Thoracic aorta (tissue), 2 donors: ENCODE measurements around the gene IPO11. TPM values are rescaled to one million over a fixed set of nuclear protein-coding genes. Genes with fewer than 3 reads are reported as not detected.

Experiments used
- ATAC-seq: fragments of 150-250 bp; one replicate; pipeline ENCODE4 v1.8.0; 2017; ENCODE audit warnings: low read depth; ENCODE audit not compliant: insufficient number of reproducible peaks, low FRiP score
- DNase-seq: peaks from one replicate; pipeline ENCODE4 v3.0.0-alpha.2; 2020; ENCODE audit warnings: low spot score
- H3K27ac ChIP-seq, 2 donors: fragments of 200-600 bp; sonication (generic); 1 replicate in 1 of 2; 2 replicates in 1 of 2; pipeline ENCODE4 v1.5.1; 2016; ENCODE audit warnings: mild to moderate bottlenecking in 2 of 2, moderate library complexity in 2 of 2
- H3K27me3 ChIP-seq: fragments of 200-600 bp; sonication (generic); replicated peaks from 2 replicates; pipeline ENCODE4 v1.6.0; 2016; ENCODE audit warnings: mild to moderate bottlenecking; ENCODE audit not compliant: insufficient read depth
- H3K36me3 ChIP-seq: fragments of 200-600 bp; sonication (generic); one replicate; pipeline ENCODE4 v1.5.1; 2016
- H3K4me1 ChIP-seq, 2 donors: fragments of 200-600 bp; sonication (generic); 1 replicate in 1 of 2; 2 replicates in 1 of 2; pipeline versions ENCODE4 v1.5.1 to v1.6.0; 2016; ENCODE audit warnings: low read depth in 2 of 2, mild to moderate bottlenecking in 1 of 2; ENCODE audit not compliant: control insufficient read depth in 1 of 2
- H3K4me3 ChIP-seq: fragments of 200-600 bp; sonication (generic); 2 replicates; pipeline ENCODE4 v1.5.1; 2016; ENCODE audit warnings: mild to moderate bottlenecking
- H3K9me3 ChIP-seq: fragments of 200-600 bp; sonication (generic); 2 replicates; pipeline ENCODE4 v1.5.1; 2016
- CTCF ChIP-seq: fragments of 200-600 bp; sonication (generic); IDR thresholded peaks from one replicate; pipeline ENCODE4 v1.5.1; 2019; ENCODE audit warnings: antibody characterized with exemption
- total RNA-seq, 2 donors: library from RNA; depleted of rRNA; stranded (reverse); fragments of >200 nt; gene quantifications; one replicate each; pipeline versions ENCODE4 v1.1.0 to v1.2.3, GENCODE V29; 2016

IPO11 gene
- total RNA-seq, 2 donors from 2014 or later = 10.7 to 16.5 TPM

GRCh38 chr5:62614355-62614754, 201.8 kb downstream of the IPO11 start:
- ATAC-seq (no peak), DNase-seq (no peak)
- Histone ChIP-seq H3K27me3 (no peaks in the 10 kb centered on the region), H3K9me3 (no peaks in the 10 kb centered on the region), H3K4me1 (no peaks in the 10 kb centered on the region), H3K4me3 (no peak overlapping the region), H3K36me3 (no peaks in the 10 kb centered on the region), H3K27ac (no peak overlapping the region)
- no peak for TF ChIP-seq CTCF

- ATAC-seq (no peak), DNase-seq (no peak)
- no peak overlapping the region for H3K27ac ChIP-seq
- no peaks in the 10 kb centered on the region for H3K4me1 ChIP-seq
- no peak overlapping the region for H3K4me3 ChIP-seq
- H3K36me3 ChIP-seq = no peaks in the 10 kb centered on the region
- H3K27me3 ChIP-seq = no peaks in the 10 kb centered on the region
- no peak for TF ChIP-seq CTCF
- no peaks in the 10 kb centered on the region for H3K9me3 ChIP-seq
Observed at GRCh38 chr5:62616615-62617277, 204.2 kb downstream of the IPO11 start.

GRCh38 chr5:62617943-62618342, 205.4 kb downstream of the IPO11 start:
- no peaks in the 10 kb centered on the region for H3K4me1 ChIP-seq
- no peak for TF ChIP-seq CTCF
- ATAC-seq = no peak
- H3K9me3 ChIP-seq = no peaks in the 10 kb centered on the region
- DNase-seq = no peak
- H3K4me3 ChIP-seq = no peak overlapping the region
- no peaks in the 10 kb centered on the region for H3K36me3 ChIP-seq
- H3K27ac ChIP-seq = no peak overlapping the region
- no peaks in the 10 kb centered on the region for H3K27me3 ChIP-seq

GRCh38 chr5:62620761-62621160, 208.2 kb downstream of the IPO11 start:
- Histone ChIP-seq H3K4me3 (no peak overlapping the region), H3K27me3 (no peaks in the 10 kb centered on the region), H3K9me3 (no peaks in the 10 kb centered on the region), H3K36me3 (no peaks in the 10 kb centered on the region), H3K27ac (no peak overlapping the region), H3K4me1 (no peaks in the 10 kb centered on the region)
- no peak for ATAC-seq
- no peak for DNase-seq
- no peak for TF ChIP-seq CTCF

- no peak for ATAC-seq
- H3K4me1 ChIP-seq = no peaks in the 10 kb centered on the region
- no peak overlapping the region for H3K4me3 ChIP-seq
- H3K27me3 ChIP-seq = no peaks in the 10 kb centered on the region
- no peaks in the 10 kb centered on the region for H3K36me3 ChIP-seq
- no peak overlapping the region for H3K27ac ChIP-seq
- DNase-seq = no peak
- no peak for TF ChIP-seq CTCF
- no peaks in the 10 kb centered on the region for H3K9me3 ChIP-seq
Observed at GRCh38 chr5:62621280-62621679, 208.7 kb downstream of the IPO11 start.
